KBM-7 (cell line): Measurements from ENCODE around the gene LENG8.
"Not testable (repeated sequence)": the region's sequence is repeated elsewhere in the genome, so short reads cannot be mapped to it uniquely, and the experiment has no call there.

Experiments
- DNase-seq: peaks from one replicate; pipeline ENCODE4 v3.0.0-alpha.2; 2015
- in situ Hi-C: fragments of 300-500 bp; cut with MboI; formaldehyde crosslinking; loops from 2 replicates; pipeline ENCODE4 v1.14.3; 2020; ENCODE audit warnings: low sequenced_read_pairs, low pct_unique_long_range_greater_than_20kb, mixed read lengths

Gene LENG8

GRCh38 chr19:54498451-54498772 is 49.4 kb downstream of the LENG8 start:
- not testable (repeated sequence) for DNase-seq
- in situ Hi-C loops = loop anchor here (25.0 kb wide), 1 partner anchor 364 kb away; the partner anchor contains the start of genes FCAR and KIR3DL2

DNA sequence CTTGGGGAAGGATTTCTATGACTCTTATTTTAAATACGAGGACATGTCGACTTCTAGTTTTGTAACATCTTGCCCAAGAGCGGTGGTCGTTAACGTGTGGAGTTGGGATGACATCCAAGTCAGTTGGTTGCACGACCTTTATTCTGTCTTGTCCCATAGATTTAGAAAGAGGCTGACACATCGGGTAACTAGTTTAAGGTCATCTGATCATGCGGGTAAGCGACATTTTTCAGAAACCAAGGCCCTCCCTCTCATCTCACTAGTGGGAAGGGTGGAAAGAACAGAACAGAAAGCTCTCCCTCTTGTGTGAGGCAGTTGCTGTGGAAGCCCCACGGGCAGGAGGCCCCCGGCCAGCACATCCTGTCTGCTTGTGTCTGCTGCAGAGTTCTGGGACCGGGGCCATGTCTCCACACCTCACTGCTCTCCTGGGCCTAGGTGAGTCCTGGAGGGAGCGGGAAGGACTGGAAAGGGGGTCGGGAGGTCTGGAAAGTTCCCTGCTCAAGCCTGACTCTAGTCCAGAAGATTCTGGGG is 53.6 kb downstream of the LENG8 start, which contains the start of gene LAIR2:
TSS of gene LAIR2 (plus strand) at position 314 of the 531 bp plus-strand sequence. CDS start at position 402, 88 bp downstream.
- no peak for DNase-seq
- in situ Hi-C loops = no loop called here

DNA sequence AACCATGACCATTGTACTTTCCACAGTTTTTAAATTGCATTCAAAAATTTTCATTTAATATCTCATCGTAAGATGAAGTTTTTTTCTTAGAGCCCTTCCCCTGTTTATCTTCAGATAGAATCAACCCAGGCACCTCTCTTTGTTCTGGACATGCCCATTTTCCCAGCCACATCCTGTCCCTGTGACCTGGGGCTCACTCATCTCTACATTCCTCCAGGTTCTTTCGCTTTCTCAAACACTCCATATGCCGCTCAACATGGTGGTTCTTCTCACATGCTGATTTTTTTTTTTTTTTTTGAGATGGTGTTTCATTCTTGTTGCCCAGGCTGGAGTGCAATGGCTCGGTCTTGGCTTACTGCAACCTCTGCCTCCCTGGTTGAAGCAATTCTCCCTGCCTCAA is 56.5 kb downstream of the LENG8 start:
- DNase-seq, in situ Hi-C loops: not testable (repeated sequence)

DNA sequence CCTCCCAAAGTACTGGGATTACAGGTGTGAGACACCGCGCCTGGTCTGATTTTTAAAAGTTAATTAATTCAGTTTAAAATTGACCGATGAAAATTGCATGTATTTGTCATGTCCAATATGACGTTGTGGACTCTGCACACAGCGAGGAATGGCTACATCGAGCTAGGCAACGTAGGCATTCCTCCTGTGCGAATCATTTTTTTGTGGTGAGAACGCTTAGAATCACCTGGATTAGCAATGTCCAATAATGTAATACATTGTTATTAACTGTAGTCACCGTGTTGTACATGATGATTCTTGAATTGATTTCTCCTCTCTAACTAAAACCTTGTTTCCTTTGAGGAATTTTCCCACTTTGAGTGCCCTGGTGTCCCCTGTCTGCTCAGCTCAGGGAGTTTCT is 57.1 kb downstream of the LENG8 start:
- in situ Hi-C loops = no loop called here
- no peak for DNase-seq

DNA sequence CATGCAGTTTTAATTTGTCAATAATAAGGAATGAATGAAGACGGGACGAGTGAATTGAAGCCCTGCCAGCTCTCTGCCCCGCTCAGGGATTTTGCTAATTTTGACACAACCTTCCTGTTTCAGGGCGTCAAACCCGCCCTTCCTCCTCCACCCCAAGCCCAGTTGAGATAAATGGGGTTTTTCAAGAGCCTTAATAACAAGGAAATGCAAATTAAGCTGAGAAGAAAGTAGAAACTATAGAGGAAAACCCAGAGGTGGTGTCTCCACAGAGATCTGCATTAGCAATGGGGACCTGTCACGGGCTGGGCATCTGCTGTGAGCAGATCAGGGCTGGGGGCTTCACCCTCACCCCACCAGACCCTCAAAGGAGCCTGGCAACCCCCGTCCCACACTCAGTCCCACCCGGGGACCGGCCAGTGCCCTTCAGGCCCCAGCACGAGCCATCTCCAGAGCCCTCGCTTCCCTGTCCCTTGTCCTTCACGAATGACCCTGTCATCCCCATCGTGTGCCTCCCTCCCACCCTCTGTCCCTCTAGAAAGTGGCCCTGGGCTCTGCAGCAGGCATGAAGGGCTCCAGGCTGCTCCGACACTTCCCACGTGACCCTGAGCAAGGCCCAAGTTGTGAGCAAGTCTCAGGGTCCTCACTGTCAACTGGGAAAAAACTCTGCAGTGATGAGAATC is 58.2 kb downstream of the LENG8 start:
- in situ Hi-C loops, DNase-seq: not testable (repeated sequence)

DNA sequence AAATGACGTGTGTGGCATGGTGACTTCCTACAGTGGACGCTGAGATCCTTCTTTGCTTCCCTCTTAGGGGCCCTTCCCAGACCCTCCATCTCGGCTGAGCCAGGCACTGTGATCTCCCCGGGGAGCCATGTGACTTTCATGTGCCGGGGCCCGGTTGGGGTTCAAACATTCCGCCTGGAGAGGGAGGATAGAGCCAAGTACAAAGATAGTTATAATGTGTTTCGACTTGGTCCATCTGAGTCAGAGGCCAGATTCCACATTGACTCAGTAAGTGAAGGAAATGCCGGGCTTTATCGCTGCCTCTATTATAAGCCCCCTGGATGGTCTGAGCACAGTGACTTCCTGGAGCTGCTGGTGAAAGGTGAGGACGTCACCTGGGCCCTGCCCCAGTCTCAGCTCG is 58.8 kb downstream of the LENG8 start:
- DNase-seq = no peak
- in situ Hi-C loops = no loop called here

DNA sequence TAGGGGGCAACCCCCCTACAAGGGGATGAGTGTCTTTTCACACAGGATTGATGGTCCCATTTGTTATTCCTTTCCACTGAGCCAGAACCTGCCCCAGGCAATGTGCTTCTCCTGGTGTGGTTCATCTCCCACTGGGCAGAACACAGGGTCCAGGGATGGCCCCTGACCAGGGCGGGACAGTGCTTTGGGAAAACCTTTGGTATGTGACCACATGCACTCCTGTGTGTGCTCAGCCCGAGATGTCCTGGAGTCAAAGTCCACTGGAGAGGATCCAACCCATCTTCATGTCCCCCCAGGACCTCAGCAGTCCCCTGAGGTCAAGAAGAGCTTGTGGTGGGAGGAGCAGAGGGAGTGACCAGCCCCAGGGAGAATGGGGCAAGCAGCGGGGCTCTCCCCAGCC is 59.5 kb downstream of the LENG8 start:
- DNase-seq, in situ Hi-C loops: not testable (repeated sequence)

- DNase-seq, in situ Hi-C loops: not testable (repeated sequence)
Observed at GRCh38 chr19:54509200-54509940, 60.4 kb downstream of the LENG8 start.
